ENCODE data around the gene TEN1.

- TF ChIP-seq POLR2A (IDR thresholded peaks at IDR 0.05; ENCODE audit: low read depth, low read length) (no peak), POLR2AphosphoS5 (IDR thresholded peaks at IDR 0.05; ENCODE audit: low read depth, low read length) (no peak), TAF1 (IDR thresholded peaks at IDR 0.05; ENCODE audit: borderline replicate concordance, low read depth, low read length) (no peak)
Measured at GRCh38 chr17:76000016-76000754, 21.1 kb downstream of the TEN1 start.

Measured in GM12892 (cell line).